ENCODE measurements around the gene CCDC136.
A peak's percentile ranks its signal among the peaks of the same experiment; 100 is the strongest.

Gene CCDC136

DNA sequence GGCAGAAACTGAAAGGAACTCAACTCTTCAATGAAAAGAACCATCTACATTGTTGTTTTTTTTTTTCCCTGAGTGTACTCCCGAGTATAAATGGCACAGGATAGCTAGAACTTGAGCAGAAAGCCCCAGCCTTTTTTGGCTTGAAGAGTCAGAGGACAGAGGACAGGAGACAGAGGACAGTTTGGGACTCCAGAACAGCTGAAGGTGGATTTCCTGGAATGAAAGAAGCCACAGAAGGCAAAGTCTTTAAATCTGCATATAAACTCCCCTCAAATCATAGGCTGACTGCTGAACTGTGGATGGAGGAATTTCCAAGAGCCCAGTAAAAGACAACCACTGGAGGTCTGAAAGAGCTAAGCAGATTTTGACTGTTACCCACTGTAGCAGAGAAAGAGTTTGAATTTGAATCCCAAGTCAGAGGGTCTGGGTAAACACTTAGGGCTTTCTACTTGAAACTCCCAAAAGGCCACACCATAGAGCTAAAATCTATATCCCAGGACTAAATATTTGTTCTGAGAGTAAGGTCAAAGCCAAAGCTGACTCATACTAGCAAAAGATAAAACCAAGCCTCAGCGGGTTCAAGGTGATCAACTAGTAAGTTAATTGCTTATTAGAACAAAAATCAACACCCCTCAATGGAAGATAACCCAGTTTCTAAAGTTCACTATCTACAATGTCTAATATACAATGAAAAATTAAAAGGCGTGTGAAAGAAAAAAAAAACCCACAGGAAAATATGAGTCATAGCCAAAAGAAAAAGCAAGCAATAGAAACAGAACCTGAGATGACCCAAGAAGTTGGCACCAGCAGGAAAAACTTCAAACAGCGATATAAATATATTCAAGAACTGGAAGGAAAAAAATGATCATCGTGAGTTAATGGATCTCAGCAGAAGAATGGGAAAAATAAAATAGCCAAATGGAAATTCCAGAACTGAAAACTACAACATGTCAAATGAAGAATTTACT is 14.3 kb upstream of the CCDC136 start:
- no peak for DNase-seq (ENCODE audit: low spot score)

GRCh38 chr7:128778946-128779345 is 12.8 kb upstream of the CCDC136 start:
- no peak for DNase-seq (ENCODE audit: low spot score)

DNA sequence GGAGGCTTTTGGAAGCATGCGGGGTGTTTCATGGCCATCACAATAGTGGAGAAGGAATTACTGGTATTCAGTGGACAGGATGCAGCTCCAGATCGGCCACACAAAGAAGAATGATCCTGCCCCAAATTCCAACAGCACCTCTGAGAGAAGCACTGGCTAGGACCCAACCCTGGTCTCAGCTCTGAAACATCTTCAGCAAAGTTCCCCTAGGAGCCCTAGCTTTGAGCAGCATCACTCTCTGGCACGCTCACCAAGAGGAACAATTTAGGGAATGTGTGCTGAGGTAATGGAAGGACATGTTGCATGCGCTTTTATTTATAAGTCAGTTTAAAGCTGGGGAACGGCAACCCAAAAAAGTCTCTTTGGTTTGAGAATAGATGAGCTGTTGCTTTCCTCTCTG is 10.6 kb upstream of the CCDC136 start:
- no peak for DNase-seq (ENCODE audit: low spot score)

GRCh38 chr7:128781851-128782250 is 9.9 kb upstream of the CCDC136 start:
- DNase-seq (ENCODE audit: low spot score), result no peak

GRCh38 chr7:128783143-128783861 is 8.5 kb upstream of the CCDC136 start:
- DNase-seq (ENCODE audit: low spot score), result peak; percentile 90

DNA sequence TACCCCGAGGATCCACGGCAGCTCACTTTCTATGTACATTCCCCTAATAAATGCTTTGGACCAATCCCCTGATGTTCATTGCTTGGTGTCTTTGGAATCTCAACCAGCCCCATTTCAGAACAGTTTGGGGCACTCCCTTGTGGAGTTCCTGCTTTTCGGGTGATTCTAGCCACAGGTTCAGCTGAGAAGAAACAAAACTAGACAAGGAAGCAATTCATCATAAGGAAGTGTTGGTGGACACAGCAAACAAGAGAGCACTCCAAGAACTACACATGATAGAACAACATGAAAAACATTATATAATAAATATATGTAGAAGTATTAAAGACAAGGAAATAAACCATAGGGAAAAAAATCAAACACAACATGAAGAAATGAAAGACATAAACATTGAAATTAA is 6.0 kb upstream of the CCDC136 start:
- no peak for DNase-seq (ENCODE audit: low spot score)

DNA sequence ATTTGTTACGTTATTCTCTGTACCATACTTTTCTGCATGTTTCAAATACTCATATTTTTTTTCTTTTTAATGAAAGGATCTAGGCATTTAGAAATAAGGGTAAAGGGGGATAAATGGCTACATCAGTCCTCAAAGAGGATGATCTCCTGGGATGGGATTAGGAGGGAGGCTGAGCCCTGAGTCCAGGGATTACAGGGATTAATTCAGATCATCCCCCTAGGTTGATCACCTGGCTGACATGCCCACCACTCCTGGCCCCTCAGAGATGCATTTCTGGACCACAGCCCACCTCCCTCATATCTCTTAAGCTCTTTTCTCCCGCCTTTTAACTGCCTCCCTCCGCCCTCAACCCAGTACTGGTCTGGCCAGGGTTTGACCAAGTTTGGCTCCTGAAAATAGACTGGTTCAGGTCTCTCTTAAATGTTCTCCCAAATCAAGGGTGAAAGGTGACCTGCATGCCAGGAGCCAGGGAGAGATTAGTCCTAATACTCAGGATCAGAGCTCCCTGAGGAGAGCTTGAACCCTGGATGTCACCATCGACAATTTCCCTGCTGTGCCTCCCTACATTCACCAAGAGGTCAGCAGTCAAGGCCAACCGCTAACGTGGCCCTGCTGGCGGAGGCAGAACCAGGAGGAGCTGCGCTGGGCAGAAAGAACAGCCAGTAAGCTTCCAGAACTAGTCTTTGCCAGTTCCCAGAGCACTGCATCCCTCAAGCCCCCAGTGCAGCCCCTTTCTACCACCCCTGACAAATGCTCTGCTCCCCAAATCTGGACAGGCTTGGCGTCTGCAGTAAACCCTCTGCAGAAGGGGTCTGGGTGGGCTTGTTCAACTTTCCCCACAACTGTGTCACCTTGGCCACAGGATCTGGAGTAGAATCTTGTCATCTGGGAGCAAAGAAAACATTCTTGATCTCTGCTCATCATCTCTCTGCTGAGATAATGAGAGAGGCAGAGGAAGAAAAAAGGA is 3.0 kb upstream of the CCDC136 start:
- DNase-seq (ENCODE audit: low spot score), result no peak

DNA sequence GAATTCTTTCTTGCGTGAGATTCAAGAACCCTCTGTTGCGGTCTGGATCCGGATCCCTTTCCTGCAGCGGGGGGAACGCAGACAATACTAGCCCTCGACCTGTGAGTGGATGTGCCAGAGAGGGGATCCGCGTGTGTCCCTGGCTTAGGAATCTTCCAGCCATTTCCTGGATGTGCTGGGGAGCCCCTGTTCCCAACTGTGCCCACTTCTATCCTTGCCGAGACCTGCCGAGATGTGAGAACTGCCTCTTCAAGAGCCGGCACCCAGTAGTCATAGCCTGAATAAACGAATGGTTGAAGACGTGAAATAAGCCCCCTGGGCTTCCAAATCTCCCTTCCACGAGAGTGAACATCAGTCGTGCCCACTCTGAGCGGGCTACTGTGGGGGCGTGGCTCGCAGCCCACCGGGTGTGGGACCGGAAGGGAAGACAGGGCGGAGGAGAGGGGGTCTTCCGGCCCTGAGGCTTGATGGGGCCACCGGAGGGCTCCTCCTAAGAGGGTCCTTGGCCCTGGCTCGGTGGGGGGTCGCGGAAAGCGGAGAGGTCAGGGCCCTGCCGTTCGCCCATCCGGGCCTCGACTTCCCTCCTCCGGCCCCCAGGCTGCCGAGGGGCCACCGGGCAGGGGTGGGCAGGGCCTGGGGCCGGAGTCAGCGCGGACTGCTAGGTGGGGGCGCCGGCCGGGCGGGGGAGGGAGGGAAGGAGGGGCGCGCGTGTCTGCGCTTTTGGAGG is 1.3 kb upstream of the CCDC136 start:
- peak; percentile 62 for DNase-seq (ENCODE audit: low spot score)

- no peak for DNase-seq (ENCODE audit: low spot score)
These were observed 182 bp downstream of the CCDC136 start for GRCh38 chr7:128791972-128792327.

DNA sequence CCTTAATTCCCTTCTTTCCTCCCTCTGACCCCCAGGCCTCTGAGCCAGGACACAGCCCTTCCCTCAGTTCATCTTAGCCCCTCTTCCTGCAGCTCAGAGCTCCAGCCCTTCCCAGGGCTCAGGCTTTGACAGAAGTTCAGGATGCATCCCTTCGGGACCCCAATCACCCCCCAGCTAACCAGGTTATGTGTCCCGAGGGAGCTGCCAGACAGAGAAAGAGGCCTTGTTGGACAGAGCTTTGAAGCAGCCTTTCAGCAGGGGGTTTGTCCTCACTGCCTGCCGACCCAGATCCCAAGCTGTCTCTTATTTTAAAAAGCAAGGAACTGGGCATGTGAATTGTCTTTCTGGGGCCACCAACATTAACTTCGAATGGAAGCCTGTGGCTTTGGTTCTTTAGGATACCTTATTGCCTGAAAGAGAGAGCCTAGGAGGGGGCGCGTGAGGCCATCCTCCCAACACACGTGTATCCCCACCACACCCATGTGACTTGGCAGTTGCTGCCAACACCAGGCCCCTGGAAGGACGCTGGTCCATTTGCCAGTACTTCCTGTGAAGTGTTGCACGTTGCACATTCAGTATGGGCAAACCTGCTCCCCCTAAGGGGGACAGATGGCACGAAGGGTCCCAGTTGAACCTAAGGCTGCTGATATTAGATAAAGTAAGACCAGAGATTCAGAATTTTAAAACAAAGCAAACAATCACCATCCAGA is 858 bp downstream of the CCDC136 start:
- peak; percentile 63 for DNase-seq (ENCODE audit: low spot score)

DNA sequence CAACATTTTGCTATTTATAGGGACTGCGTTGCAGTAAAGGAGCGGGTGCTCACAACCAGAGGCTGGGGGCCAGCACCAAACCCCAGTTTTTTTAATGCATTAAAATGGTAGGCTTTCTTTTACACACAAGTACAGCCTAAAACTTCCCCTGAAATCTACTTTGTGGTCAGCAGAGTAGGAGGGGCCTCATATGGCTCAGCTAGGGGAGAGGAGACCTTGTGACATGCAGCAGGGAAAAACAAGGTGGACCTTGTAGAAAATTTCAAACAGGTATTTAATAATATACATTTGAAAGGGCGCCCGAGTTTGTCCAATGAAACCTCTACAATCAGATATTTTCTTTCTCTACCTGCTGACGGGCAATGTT is 1.4 kb downstream of the CCDC136 start:
- no peak for DNase-seq (ENCODE audit: low spot score)

DNA sequence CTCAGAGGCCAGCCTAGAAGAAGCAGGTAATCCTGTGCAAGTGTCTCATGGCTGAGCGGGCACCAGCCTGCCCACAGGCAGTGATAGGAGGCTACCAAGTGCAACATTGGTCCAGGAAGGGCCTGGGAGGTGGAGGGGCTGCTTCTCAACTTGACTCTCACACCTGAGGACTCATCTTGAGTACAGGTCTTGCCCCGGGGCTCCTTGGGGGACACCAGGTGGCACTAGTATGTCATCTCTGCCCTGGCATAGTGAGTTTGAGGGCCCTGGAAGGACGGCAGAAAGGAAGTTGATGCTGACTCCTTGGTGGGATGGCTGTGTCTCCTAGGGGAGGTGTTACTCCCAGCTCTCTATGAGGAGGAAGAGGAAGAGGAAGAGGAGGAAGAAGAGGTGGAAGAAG is 2.3 kb downstream of the CCDC136 start:
- no peak for DNase-seq (ENCODE audit: low spot score)

- no peak for DNase-seq (ENCODE audit: low spot score)
These were observed 2.7 kb downstream of the CCDC136 start for GRCh38 chr7:128794436-128794835.

DNA sequence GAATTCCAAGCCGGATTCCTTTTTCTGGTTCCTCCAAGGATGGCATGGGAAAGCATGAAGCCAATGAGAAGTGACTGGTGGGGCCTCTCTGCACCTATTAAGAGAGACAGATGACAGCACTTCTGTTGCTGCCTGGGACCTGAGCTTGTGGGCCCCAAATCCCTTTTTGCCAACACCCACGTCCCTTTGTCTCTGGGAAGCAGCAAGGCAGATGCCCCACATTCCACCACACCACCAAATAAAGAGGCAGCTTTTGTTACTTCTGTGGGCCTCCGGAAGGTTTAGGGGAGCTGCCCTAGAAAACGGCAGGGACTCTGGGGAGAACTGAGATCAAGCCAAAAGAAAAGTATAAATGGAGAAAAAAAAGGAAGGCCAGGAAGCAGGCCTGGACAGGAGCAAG is 3.4 kb downstream of the CCDC136 start:
- DNase-seq (ENCODE audit: low spot score), result no peak

- DNase-seq (ENCODE audit: low spot score), result no peak
These were observed 4.6 kb downstream of the CCDC136 start for GRCh38 chr7:128796327-128796726.

GRCh38 chr7:128799451-128799850 is 7.7 kb downstream of the CCDC136 start:
- DNase-seq (ENCODE audit: low spot score), result no peak

DNA sequence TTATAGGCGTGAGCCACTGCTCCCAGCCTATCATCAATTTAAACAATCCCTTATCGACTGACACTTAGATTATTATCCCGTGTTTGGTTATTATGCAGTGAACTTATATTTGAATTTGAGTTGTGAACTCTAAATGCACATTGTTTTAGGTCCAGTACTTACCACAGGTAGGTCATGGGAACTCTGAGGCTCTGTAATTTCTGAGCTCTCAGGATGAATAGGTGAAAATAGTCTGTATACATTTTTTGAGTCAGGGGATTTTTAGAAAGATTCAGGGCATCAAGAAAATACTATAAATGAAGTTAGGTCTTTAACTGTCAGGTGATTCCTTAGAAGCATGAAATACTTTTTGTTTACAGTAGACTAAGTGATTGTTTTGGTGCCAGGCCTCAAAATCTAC is 8.8 kb downstream of the CCDC136 start:
- no peak for DNase-seq (ENCODE audit: low spot score)

DNA sequence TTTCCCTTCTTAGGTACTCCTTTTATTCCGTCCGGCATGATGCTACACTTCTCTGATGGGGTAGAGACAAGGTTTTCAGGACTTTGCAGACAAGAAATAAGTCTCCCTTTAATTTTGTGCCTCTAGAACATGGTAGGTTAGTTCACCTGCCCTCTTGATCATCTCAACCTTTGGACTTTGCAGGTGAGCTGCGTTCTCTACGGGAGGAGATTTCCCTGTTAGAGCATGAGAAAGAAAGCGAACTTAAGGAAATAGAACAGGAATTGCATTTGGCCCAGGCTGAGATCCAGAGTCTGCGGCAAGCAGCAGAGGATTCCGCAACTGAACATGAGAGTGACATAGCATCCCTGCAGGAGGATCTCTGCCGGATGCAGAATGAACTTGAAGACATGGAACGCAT is 9.2 kb downstream of the CCDC136 start:
- no peak for DNase-seq (ENCODE audit: low spot score)

- DNase-seq (ENCODE audit: low spot score), result no peak
These were observed 10.1 kb downstream of the CCDC136 start for GRCh38 chr7:128801667-128802418.

DNA sequence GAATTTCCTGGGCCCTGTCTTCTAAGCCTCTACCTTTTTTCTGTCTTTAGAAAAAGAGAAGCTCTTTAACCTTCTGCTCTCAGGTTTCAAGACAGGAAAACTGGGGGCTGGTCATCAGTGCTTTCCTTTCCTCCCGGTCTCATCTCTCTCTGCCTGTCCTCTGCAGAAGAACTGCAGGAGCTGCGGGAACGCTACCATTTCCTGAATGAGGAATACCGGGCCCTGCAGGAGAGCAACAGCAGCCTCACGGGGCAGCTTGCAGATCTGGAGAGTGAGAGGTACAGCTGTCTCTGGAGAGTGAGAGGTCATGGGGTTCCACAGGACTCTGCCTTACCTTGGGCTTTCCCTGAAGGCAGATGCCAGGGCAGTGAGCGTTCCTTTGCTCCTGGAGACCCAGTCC is 12.7 kb downstream of the CCDC136 start:
- no peak for DNase-seq (ENCODE audit: low spot score)

All from SK-N-DZ (cell line).